Mesendoderm (in vitro differentiated cells): Measurements from ENCODE around the gene ORMDL2.
A peak's percentile ranks its signal among the peaks of the same experiment; 100 is the strongest.

Experiments
- DNase-seq: peaks from one replicate; pipeline ENCODE4 v3.0.0; 2013
- H2AK5ac ChIP-seq: 2 replicates; pipeline ENCODE4 v1.6.1; 2013; ENCODE audit warnings: low read length, inconsistent platforms
- H2BK120ac ChIP-seq: 2 replicates; pipeline ENCODE4 v1.6.1; 2013; ENCODE audit warnings: low read depth, mild to moderate bottlenecking, low read length, moderate library complexity, mixed read lengths
- H2BK15ac ChIP-seq: replicated peaks from 2 replicates; pipeline ENCODE4 v1.6.1; 2013; ENCODE audit warnings: low read depth, mild to moderate bottlenecking, moderate library complexity
- H2BK5ac ChIP-seq: 2 replicates; pipeline ENCODE4 v1.6.1; 2013; ENCODE audit warnings: low read length, inconsistent platforms
- H3K18ac ChIP-seq: 2 replicates; pipeline ENCODE4 v1.6.1; 2013; ENCODE audit warnings: mild to moderate bottlenecking, low read length, mixed read lengths
- H3K23ac ChIP-seq: one replicate; pipeline ENCODE4 v1.6.1; 2013; ENCODE audit warnings: low read length
- H3K27ac ChIP-seq: 2 replicates; pipeline ENCODE4 v1.5.1; 2013; ENCODE audit warnings: low read depth, mild to moderate bottlenecking, inconsistent platforms, low read length, moderate library complexity
- H3K27me3 ChIP-seq: 2 replicates; pipeline ENCODE4 v1.6.1; 2013; ENCODE audit warnings: low read length, control low read depth, mild to moderate bottlenecking, inconsistent platforms; ENCODE audit not compliant: insufficient read depth, poor library complexity
- H3K36me3 ChIP-seq: 2 replicates; pipeline ENCODE4 v1.6.1; 2013; ENCODE audit warnings: low read length, inconsistent platforms; ENCODE audit not compliant: control insufficient read depth, insufficient read depth
- H3K4ac ChIP-seq: one replicate; pipeline ENCODE4 v1.6.1; 2013; ENCODE audit warnings: low read depth, mild to moderate bottlenecking, low read length, moderate library complexity
- H3K4me1 ChIP-seq: 2 replicates; pipeline ENCODE4 v1.6.1; 2013; ENCODE audit warnings: low read depth, low read length, inconsistent platforms; ENCODE audit not compliant: control insufficient read depth
- H3K4me2 ChIP-seq: 2 replicates; pipeline ENCODE4 v1.6.1; 2013; ENCODE audit warnings: low read length
- H3K4me3 ChIP-seq: 2 replicates; pipeline ENCODE4 v1.5.1; 2013; ENCODE audit warnings: mild to moderate bottlenecking, low read length
- H3K56ac ChIP-seq: one replicate; pipeline ENCODE4 v1.6.1; 2013; ENCODE audit warnings: low read length
- H3K79me1 ChIP-seq: 2 replicates; pipeline ENCODE4 v1.6.1; 2013; ENCODE audit warnings: low read length, inconsistent platforms
- H3K79me2 ChIP-seq: 2 replicates; pipeline ENCODE4 v1.6.1; 2013; ENCODE audit warnings: mild to moderate bottlenecking, low read length; ENCODE audit not compliant: control insufficient read depth, insufficient read depth
- H3K9ac ChIP-seq: 2 replicates; pipeline ENCODE4 v1.6.1; 2013; ENCODE audit warnings: low read length, inconsistent platforms
- H4K5ac ChIP-seq: one replicate; pipeline ENCODE4 v1.6.1; 2013; ENCODE audit warnings: low read length
- H4K8ac ChIP-seq: one replicate; pipeline ENCODE4 v1.6.1; 2013; ENCODE audit warnings: low read depth, mild to moderate bottlenecking, control low read depth, low read length, moderate library complexity
- WGBS: extraction: QIAGEN DNeasy Blood & Tissue Kit; methylation state at CpG from one replicate; pipeline ENCODE4 v1.1.7; 2013; ENCODE audit warnings: low lambda C conversion rate, missing lambda C conversion rate; ENCODE audit not compliant: insufficient coverage; ENCODE audit errors: extremely low coverage; 5-methylcytosine and 5-hydroxymethylcytosine counted together

The ORMDL2 gene

GRCh38 chr12:55789171-55789570, 28.7 kb upstream of the ORMDL2 start:
- no peak for DNase-seq
- no peak overlapping the region for H2BK5ac ChIP-seq
- no peak overlapping the region for H3K9ac ChIP-seq
- WGBS = no CpG with 5 or more reads among the region's 2 CpGs
- no peaks in the 10 kb centered on the region for H3K4me1 ChIP-seq
- no peaks in the 10 kb centered on the region for H3K27me3 ChIP-seq
- H3K4me2 ChIP-seq = no peak overlapping the region
- no peak overlapping the region for H3K27ac ChIP-seq
- H3K4me3 ChIP-seq = no peak overlapping the region
- no peak overlapping the region for H3K18ac ChIP-seq
- H3K4ac ChIP-seq = no peak overlapping the region
- H2BK120ac ChIP-seq = no peak overlapping the region
- no peaks in the 10 kb centered on the region for H3K79me1 ChIP-seq
- peaks cover 4% of the 10 kb centered on the region for H3K36me3 ChIP-seq
- H4K5ac ChIP-seq = no peak overlapping the region
- no peaks in the 10 kb centered on the region for H3K79me2 ChIP-seq
- no peak overlapping the region for H3K56ac ChIP-seq
- H2BK15ac ChIP-seq = no peak overlapping the region
- no peak overlapping the region for H3K23ac ChIP-seq
- no peak overlapping the region for H4K8ac ChIP-seq
- H2AK5ac ChIP-seq = no peak overlapping the region

GRCh38 chr12:55789893-55790292, 27.9 kb upstream of the ORMDL2 start:
- WGBS = 100% methylated on average over 1 of the region's 4 CpGs
- H3K36me3 ChIP-seq = peaks cover 2% of the 10 kb centered on the region
- no peak overlapping the region for H3K4ac ChIP-seq

DNA sequence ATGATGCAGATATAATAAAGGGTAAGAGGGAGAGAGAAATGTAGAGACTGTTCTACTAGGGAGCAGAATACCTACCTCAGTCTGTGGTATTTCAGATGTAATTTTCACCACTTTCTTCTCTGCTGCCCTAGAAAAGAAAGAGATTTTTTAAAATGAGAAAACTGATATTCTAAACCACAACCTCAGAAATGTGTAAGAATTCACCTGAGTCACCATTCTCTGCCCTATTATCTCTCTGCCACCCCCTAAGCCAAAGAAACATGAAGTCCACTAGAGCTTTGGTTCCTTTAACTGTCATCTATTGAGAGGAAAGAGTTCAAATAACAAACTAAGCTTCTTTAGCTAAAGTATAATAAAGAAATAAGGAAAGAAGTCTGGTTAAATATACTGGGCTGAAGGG, 21.9 kb upstream of the ORMDL2 start:
- Histone ChIP-seq H3K27me3 (no peaks in the 10 kb centered on the region), H3K79me1 (peaks cover 2% of the 10 kb centered on the region), H3K18ac (no peak overlapping the region), H3K56ac (no peak overlapping the region), H3K4ac (no peak overlapping the region), H4K8ac (no peak overlapping the region), H2AK5ac (no peak overlapping the region), H2BK15ac (no peak overlapping the region), H3K4me1 (no peaks in the 10 kb centered on the region), H4K5ac (no peak overlapping the region), H3K23ac (no peak overlapping the region), H3K27ac (no peak overlapping the region), H2BK5ac (no peak overlapping the region), H2BK120ac (no peak overlapping the region), H3K79me2 (no peaks in the 10 kb centered on the region), H3K4me3 (no peak overlapping the region), H3K4me2 (no peak overlapping the region), H3K36me3 (peaks cover 2% of the 10 kb centered on the region), H3K9ac (no peak overlapping the region)
- DNase-seq = no peak

More at GRCh38 chr12:55789893-55790292, 27.9 kb upstream of the ORMDL2 start:
- H3K23ac ChIP-seq = no peak overlapping the region
- H2AK5ac ChIP-seq = no peak overlapping the region
- H2BK15ac ChIP-seq = no peak overlapping the region
- H3K27ac ChIP-seq = no peak overlapping the region
- no peak overlapping the region for H3K56ac ChIP-seq
- H2BK5ac ChIP-seq = no peak overlapping the region
- no peaks in the 10 kb centered on the region for H3K4me1 ChIP-seq
- DNase-seq = no peak
- H3K9ac ChIP-seq = no peak overlapping the region
- H3K79me2 ChIP-seq = no peaks in the 10 kb centered on the region
- H3K79me1 ChIP-seq = no peaks in the 10 kb centered on the region
- no peak overlapping the region for H4K8ac ChIP-seq
- no peak overlapping the region for H3K18ac ChIP-seq
- no peak overlapping the region for H4K5ac ChIP-seq
- no peak overlapping the region for H3K4me3 ChIP-seq
- H2BK120ac ChIP-seq = no peak overlapping the region
- H3K4me2 ChIP-seq = no peak overlapping the region
- H3K27me3 ChIP-seq = no peaks in the 10 kb centered on the region

GRCh38 chr12:55797068-55797467, 20.8 kb upstream of the ORMDL2 start:
- WGBS = no CpG with 5 or more reads among the region's 5 CpGs
- Histone ChIP-seq H3K4me2 (no peak overlapping the region), H3K79me2 (no peaks in the 10 kb centered on the region), H3K79me1 (peaks cover 2% of the 10 kb centered on the region), H3K27me3 (no peaks in the 10 kb centered on the region), H2BK5ac (no peak overlapping the region), H3K9ac (no peak overlapping the region), H3K23ac (no peak overlapping the region), H2BK15ac (no peak overlapping the region), H3K36me3 (peaks cover 2% of the 10 kb centered on the region), H3K4me3 (no peak overlapping the region), H3K4me1 (no peaks in the 10 kb centered on the region), H2BK120ac (no peak overlapping the region), H4K8ac (no peak overlapping the region), H3K4ac (no peak overlapping the region), H3K27ac (no peak overlapping the region), H3K56ac (no peak overlapping the region), H2AK5ac (no peak overlapping the region), H4K5ac (no peak overlapping the region), H3K18ac (no peak overlapping the region)
- peak; percentile 65 for DNase-seq

GRCh38 chr12:55797550-55797949, 20.3 kb upstream of the ORMDL2 start:
- Histone ChIP-seq H2AK5ac (no peak overlapping the region), H3K4me3 (no peak overlapping the region), H3K79me2 (no peaks in the 10 kb centered on the region), H3K27ac (no peak overlapping the region), H3K9ac (no peak overlapping the region), H3K23ac (no peak overlapping the region), H2BK5ac (no peak overlapping the region), H2BK120ac (no peak overlapping the region), H3K4ac (no peak overlapping the region), H4K8ac (no peak overlapping the region), H3K4me2 (no peak overlapping the region), H4K5ac (no peak overlapping the region), H3K79me1 (peaks cover 2% of the 10 kb centered on the region), H2BK15ac (no peak overlapping the region), H3K27me3 (no peaks in the 10 kb centered on the region), H3K4me1 (no peaks in the 10 kb centered on the region), H3K36me3 (peaks cover 2% of the 10 kb centered on the region), H3K18ac (no peak overlapping the region), H3K56ac (no peak overlapping the region)
- DNase-seq = no peak
- 100% methylated on average over 1 of the region's 4 CpGs for WGBS

GRCh38 chr12:55806982-55807381, 10.9 kb upstream of the ORMDL2 start:
- Histone ChIP-seq H2BK5ac (no peak overlapping the region), H2AK5ac (no peak overlapping the region), H3K9ac (no peak overlapping the region), H3K4ac (no peak overlapping the region), H4K5ac (no peak overlapping the region), H3K23ac (no peak overlapping the region), H2BK120ac (no peak overlapping the region), H3K18ac (no peak overlapping the region), H3K4me3 (no peak overlapping the region), H3K79me1 (peaks cover 3% of the 10 kb centered on the region), H3K79me2 (peaks cover 56% of the 10 kb centered on the region), H3K4me1 (no peaks in the 10 kb centered on the region), H4K8ac (no peak overlapping the region), H3K56ac (no peak overlapping the region), H2BK15ac (no peak overlapping the region), H3K27ac (no peak overlapping the region), H3K4me2 (no peak overlapping the region), H3K27me3 (no peaks in the 10 kb centered on the region), H3K36me3 (no peaks in the 10 kb centered on the region)
- WGBS = no CpG with 5 or more reads among the region's 8 CpGs
- no peak for DNase-seq
